Measurements from ENCODE around the gene REPIN1.

- TF ChIP-seq CTCF (conservative IDR thresholded peaks at IDR 0.05; ENCODE audit: low read depth, low read length): no peak
- TF ChIP-seq EZH2 (IDR thresholded peaks at IDR 0.05; ENCODE audit: low read length, unreplicated experiment): no peak
These were observed at the start of gene REPIN1 for GRCh38 chr7:150368096-150368883.
